AG09309 (cell line): ENCODE results near the gene DIPK1C.
A peak's percentile ranks its signal among the peaks of the same experiment; 100 is the strongest.

Experiments
- DNase-seq: peaks from one replicate; pipeline ENCODE4 v3.0.0-alpha.2; 2010; ENCODE audit warnings: low read depth
- H3K4me3 ChIP-seq: 2 replicates; pipeline ENCODE4 v1.5.1; 2011; ENCODE audit warnings: mild to moderate bottlenecking, low read depth, low read length, moderate library complexity; ENCODE audit not compliant: control insufficient read depth
- CTCF ChIP-seq: IDR thresholded peaks from 2 replicates; pipeline ENCODE4 v1.5.1; 2011; ENCODE audit warnings: mild to moderate bottlenecking, low read depth, low read length, inconsistent platforms; ENCODE audit not compliant: insufficient read depth, control insufficient read depth; ENCODE audit errors: missing control alignments

Gene DIPK1C

GRCh38 chr18:74494514-74494913 is 37.4 kb upstream of the DIPK1C start:
- no peak overlapping the region for H3K4me3 ChIP-seq
- no peak for DNase-seq
- TF ChIP-seq CTCF, result no peak

DNA sequence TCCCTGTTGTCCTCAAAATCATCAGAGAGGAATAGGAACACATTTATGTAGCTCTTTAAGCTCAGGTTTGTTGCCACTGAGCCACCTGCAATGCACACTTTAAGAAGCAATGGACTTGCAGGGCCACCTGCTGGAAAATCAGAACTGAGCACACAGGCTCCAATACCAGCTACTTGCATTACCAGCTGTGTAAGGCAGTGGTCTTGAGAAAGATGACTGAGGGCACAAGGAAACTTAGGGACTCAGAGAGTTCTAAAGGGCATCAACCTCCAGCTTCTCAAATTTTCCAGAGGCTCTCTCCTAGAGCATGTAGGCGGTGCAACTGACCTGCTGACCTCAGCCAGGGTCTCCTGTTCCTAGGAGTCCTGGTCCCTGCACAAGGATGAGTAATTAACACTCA is 36.6 kb upstream of the DIPK1C start:
- H3K4me3 ChIP-seq, result no peak overlapping the region
- peak; percentile 60 for TF ChIP-seq CTCF
- no peak for DNase-seq

DNA sequence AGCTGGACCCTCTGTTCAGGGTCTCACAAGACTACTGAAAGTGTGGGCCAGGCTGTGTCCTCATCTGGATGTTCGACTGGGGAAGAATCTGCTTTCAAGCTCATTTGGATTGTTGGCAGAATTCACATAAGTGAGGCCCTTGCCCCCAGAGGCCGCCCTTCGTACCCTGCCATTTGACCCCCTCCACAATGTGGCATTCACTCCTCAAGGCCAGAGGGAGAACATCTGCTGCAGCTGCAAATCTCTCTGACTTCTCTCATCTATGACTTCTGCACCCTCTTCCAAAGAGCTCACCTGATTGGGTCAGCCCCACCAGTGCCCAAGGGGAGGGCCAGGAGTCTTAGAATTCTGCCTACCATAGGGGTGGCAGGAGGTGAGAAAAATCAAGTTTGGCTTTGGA is 35.2 kb upstream of the DIPK1C start:
- no peak for TF ChIP-seq CTCF
- DNase-seq, result no peak
- H3K4me3 ChIP-seq, result no peak overlapping the region

GRCh38 chr18:74489676-74490075 is 32.6 kb upstream of the DIPK1C start:
- no peak for TF ChIP-seq CTCF
- DNase-seq, result no peak

GRCh38 chr18:74488864-74489263 is 31.8 kb upstream of the DIPK1C start:
- no peak overlapping the region for H3K4me3 ChIP-seq
- no peak for TF ChIP-seq CTCF
- DNase-seq, result no peak

More at GRCh38 chr18:74489676-74490075, 32.6 kb upstream of the DIPK1C start:
- no peak overlapping the region; the same call in 1 of the 2 replicates for H3K4me3 ChIP-seq

DNA sequence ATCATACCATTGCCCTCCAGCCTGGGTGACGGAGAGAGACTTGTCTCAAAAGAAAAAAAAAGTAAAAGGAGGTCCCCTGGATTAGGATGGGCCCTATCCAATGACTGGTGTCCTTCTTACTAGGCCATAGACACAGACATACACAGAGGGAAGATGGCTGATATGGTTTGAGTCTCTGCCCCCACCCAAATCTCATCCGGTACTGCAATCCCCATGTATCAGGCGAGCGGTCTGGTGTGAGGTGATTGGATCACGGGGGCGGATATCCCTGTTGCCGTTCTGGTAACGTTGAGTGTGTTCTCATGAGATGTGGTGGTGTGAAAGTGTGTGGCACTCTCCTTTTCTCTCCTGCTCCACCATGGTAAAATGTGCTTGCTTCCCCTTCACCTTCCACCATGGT is 31.2 kb upstream of the DIPK1C start:
- no peak for TF ChIP-seq CTCF
- no peak overlapping the region for H3K4me3 ChIP-seq
- no peak for DNase-seq
